Activated B cell treated with CpG ODN at 0.5 μM for 24 hours (primary cell): ENCODE results near the gene DENND5B. TPM values are rescaled to one million over a fixed set of nuclear protein-coding genes. Genes with fewer than 3 reads are reported as not detected.
A peak's percentile ranks its signal among the peaks of the same experiment; 100 is the strongest.

Experiments
- ATAC-seq: fragments of 200-7000 bp; cut with Tn5 transposase; one replicate; pipeline ENCODE4 v1.10.0; 2021; ENCODE audit warnings: low read depth, mild to moderate bottlenecking, moderate library complexity
- CTCF ChIA-PET: fragments of 350-600 bp; sonication (Branson Sonifier 250); formaldehyde crosslinking; loops from one replicate; lab custom pipeline; 2021; ENCODE audit warnings: antibody characterized with exemption; lab: Charles Lee
- POLR2A ChIA-PET: fragments of 350-600 bp; sonication (Branson Sonifier 250); formaldehyde crosslinking; loops from one replicate; lab custom pipeline; 2021; ENCODE audit warnings: antibody characterized with exemption; lab: Charles Lee
- DNase-seq: peaks from one replicate; pipeline ENCODE4 v3.0.0; 2022
- H3K27ac Mint-ChIP-seq: one replicate; pipeline ENCODE4 v1.8.0; 2020; ENCODE audit warnings: mixed read lengths
- H3K27me3 Mint-ChIP-seq: one replicate; pipeline ENCODE4 v1.8.0; 2021; ENCODE audit warnings: mixed read lengths
- H3K36me3 Mint-ChIP-seq: one replicate; pipeline ENCODE4 v1.8.0; 2021; ENCODE audit warnings: low read depth, mixed read lengths
- H3K4me1 Mint-ChIP-seq: one replicate; pipeline ENCODE4 v1.8.0; 2021; ENCODE audit warnings: mixed read lengths
- H3K4me3 Mint-ChIP-seq: one replicate; pipeline ENCODE4 v1.8.0; 2020; ENCODE audit warnings: mild to moderate bottlenecking, mixed read lengths
- H3K9me3 Mint-ChIP-seq: one replicate; pipeline ENCODE4 v1.8.0; 2020; ENCODE audit warnings: mixed read lengths
- intact Hi-C: fragments of 100-400 bp; cut with micrococcal nuclease; formaldehyde crosslinking; loops from one replicate; pipeline ENCODE4 v1.15.1; 2024
- total RNA-seq: library from RNA; stranded (reverse); gene quantifications from 2 replicates; pipeline ENCODE4 v1.2.3, GENCODE V29; 2022
- TF ChIP-seq, protein P1 (sequence below): fragments of 200-600 bp; IDR thresholded peaks from one replicate; pipeline ENCODE4 v1.8.0; 2022; ENCODE audit warnings: antibody characterized with exemption, mild to moderate bottlenecking

DENND5B gene
- total RNA-seq, 1 donor from 2014 or later, result 64.1 TPM

DNA sequence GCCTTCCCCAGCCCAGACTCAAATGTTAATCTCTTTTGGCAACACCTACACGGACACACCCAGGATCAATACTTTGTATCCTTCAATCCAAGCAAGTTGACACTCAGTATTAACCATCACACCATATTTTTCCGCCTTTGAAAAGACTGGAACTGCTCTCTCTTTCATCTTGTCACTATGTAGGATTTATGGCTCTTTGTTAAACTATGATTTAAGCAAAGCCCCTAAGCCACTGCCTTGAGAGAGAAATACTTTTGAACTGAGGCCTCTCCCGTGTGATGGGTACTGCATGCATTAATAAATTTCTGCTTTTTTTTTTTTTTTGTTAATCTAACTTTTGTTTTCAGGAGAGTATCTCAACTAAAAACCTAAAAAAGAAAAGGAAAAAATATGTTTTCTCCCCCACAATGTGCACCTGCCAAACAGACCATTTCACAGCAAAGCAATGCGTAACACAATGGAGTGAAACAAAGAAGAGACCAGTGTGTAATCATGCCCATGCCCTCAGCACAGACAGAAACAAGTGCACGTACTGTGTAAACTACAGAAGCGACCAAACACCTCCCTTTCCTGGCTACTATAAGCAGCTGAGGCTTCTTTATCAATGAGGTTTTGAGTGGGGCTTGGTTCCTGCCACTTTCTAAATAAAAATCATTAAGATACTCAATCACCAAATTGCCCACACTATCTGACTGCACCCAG, 40.2 kb upstream of the DENND5B start:
- ChIA-PET POLR2A (interaction anchor here (0.6 to 1.7 kb wide), 2 partner anchors 40 to 308 kb away, joined by 3 to 9 read pairs; partner anchors contain the start of gene DENND5B), CTCF (interaction anchor here (1.0 to 1.6 kb wide), 2 partner anchors 226 to 229 kb away, joined by 3 to 6 read pairs; no protein-coding TSS in a partner anchor)
- peaks cover 3% of the 10 kb centered on the region for H3K9me3 Mint-ChIP-seq
- H3K4me1 Mint-ChIP-seq, result peaks cover 28% of the 10 kb centered on the region
- intact Hi-C loops, result no loop called here
- H3K27ac Mint-ChIP-seq, result peak overlapping the region; percentile 38
- DNase-seq, result no peak
- ATAC-seq, result no peak
- TF ChIP-seq, protein P1, sequence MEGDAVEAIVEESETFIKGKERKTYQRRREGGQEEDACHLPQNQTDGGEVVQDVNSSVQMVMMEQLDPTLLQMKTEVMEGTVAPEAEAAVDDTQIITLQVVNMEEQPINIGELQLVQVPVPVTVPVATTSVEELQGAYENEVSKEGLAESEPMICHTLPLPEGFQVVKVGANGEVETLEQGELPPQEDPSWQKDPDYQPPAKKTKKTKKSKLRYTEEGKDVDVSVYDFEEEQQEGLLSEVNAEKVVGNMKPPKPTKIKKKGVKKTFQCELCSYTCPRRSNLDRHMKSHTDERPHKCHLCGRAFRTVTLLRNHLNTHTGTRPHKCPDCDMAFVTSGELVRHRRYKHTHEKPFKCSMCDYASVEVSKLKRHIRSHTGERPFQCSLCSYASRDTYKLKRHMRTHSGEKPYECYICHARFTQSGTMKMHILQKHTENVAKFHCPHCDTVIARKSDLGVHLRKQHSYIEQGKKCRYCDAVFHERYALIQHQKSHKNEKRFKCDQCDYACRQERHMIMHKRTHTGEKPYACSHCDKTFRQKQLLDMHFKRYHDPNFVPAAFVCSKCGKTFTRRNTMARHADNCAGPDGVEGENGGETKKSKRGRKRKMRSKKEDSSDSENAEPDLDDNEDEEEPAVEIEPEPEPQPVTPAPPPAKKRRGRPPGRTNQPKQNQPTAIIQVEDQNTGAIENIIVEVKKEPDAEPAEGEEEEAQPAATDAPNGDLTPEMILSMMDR, result no peak
- H3K36me3 Mint-ChIP-seq, result no peaks in the 10 kb centered on the region
- H3K4me3 Mint-ChIP-seq, result no peak overlapping the region
- H3K27me3 Mint-ChIP-seq, result no peaks in the 10 kb centered on the region

DNA sequence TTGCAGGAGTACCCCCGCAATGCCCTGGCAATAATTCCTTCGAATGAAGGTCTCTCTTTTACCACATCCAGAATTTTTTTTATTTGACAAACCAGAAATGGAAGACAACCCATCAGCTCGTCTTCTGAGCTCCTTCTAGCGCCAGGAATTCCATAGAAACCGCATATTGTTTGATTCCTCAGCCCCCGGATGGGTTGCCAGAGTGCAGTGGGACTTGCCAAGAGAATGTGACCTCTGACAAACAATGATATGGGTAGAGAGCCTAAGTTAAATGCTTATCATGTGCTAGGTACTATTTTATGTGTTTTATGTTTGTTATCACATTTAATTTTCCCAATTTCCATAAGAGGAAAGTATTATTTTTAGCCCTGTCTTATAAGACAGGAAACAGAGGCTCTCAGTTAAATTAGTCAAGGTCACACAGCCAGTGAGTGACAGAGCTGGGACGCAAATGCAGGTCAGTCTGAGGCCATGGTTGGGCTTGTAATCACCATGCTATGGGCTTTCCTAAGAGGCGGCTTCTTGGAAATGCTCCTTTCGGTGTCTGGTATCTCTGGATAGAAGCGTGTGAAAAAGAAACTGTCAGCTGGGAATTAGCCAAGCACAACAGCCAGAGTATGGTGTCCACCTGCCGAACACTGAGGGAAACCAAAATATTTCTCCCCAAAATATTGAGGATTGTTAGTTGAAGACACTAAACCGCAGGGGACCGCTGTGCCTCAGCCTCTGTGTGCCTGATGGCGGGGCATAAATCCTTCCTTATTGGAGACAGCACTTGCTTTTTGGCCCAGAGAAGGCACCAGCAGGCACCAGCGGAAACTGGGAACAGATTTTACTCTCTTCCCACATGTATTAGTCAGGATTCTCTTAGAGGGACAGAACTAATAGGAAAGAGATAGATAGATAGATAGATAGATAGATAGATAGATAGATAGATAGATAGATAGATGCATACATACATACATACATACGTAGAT, 39.1 kb upstream of the DENND5B start:
- no peak for ATAC-seq
- ChIA-PET POLR2A (interaction anchor here (1.8 kb wide), 1 partner anchor 31 kb away, joined by 14 read pairs; no protein-coding TSS in a partner anchor), CTCF (no interaction called here)
- no peak for DNase-seq
- H3K27ac Mint-ChIP-seq, result peak overlapping the region; percentile 2
- no peaks in the 10 kb centered on the region for H3K27me3 Mint-ChIP-seq
- peaks cover 27% of the 10 kb centered on the region for H3K4me1 Mint-ChIP-seq
- H3K36me3 Mint-ChIP-seq, result no peaks in the 10 kb centered on the region
- intact Hi-C loops, result no loop called here
- TF ChIP-seq, protein P1, result no peak
- H3K4me3 Mint-ChIP-seq, result no peak overlapping the region
- H3K9me3 Mint-ChIP-seq, result peaks cover 5% of the 10 kb centered on the region

DNA sequence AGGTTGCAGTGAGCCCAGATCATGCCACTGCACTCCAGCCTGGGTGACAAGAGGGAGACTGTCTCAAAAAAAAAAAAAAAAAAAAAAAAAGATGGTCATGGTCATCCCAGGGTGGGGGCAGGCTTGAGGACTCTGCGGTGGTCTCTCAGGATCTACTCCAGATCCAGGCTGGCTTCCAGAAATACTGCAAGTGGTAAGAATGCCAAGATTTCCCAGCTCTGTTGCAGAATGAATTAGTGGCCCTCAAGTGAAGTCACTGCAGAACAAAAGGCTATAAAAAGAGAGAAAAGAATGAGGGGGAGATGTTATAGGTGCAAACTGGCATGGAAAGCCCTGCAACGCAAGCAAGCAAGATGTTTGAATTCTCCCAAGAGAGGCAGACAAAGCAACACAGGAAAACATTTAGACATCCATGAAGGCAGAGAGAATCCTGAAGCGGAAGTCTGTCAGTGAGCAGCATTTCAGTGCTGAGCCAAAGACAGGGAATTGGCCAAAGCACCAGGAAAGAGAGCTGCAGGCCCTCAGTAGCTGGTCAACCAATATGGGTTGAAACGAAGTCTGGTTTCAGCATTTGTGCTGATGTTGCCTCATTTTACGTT, 36.6 kb upstream of the DENND5B start:
- no peak for ATAC-seq
- no peak for DNase-seq
- Mint-ChIP-seq H3K27ac (no peak overlapping the region), H3K36me3 (no peaks in the 10 kb centered on the region), H3K4me1 (peaks cover 24% of the 10 kb centered on the region), H3K9me3 (peaks cover 5% of the 10 kb centered on the region), H3K27me3 (no peaks in the 10 kb centered on the region), H3K4me3 (no peak overlapping the region)
- ChIA-PET CTCF (no interaction called here), POLR2A (no interaction called here)
- intact Hi-C loops, result no loop called here
- TF ChIP-seq, protein P1, result no peak

DNA sequence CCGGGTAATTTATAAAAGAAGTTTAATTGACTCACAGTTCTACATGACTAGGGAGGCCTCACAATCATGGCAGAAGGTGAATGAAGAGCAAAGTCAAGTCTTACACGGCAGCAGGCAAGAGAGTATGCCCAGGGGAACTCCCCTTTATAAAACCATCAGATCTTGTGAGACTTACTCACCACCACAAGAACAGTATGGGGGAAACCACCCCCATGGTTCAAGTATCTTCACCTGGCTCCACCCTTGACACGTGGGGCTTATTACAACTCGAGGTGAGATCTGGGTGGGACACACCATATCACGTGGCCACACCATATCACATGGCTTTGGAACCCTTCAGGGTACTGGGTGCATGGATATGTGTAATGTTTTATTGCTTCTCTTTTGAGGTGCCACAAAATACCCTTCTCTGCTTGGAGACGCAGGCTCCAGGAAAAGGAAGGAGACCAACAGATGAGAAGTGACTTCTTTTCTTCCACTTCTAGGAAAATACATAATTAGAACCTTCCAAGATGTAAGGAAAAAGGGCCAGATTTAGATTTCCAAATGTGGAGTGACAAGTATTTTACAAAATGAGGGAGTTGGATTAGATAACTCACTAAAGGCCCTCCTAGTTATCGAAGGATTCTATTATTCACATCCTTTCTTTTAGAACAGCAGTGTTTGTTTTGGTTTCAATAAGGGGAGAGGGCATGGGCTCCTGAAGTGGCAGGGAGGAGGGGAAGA, 35.5 kb upstream of the DENND5B start:
- Mint-ChIP-seq H3K36me3 (no peaks in the 10 kb centered on the region), H3K4me1 (peaks cover 13% of the 10 kb centered on the region), H3K27ac (no peak overlapping the region), H3K4me3 (no peak overlapping the region), H3K9me3 (peaks cover 5% of the 10 kb centered on the region), H3K27me3 (no peaks in the 10 kb centered on the region)
- no peak for DNase-seq
- CTCF ChIA-PET, result no interaction called here
- peak; percentile 40 for ATAC-seq
- intact Hi-C loops, result no loop called here
- TF ChIP-seq, protein P1, result no peak
- POLR2A ChIA-PET, result no interaction called here
